GM12801 (cell line): ENCODE measurements around the gene BRI3.

Source experiments
- CTCF ChIP-seq: IDR thresholded peaks from one replicate; pipeline ENCODE4 v1.5.1; 2011; ENCODE audit warnings: control low read depth; ENCODE audit not compliant: insufficient read length; ENCODE audit errors: extremely low read depth

The BRI3 gene

GRCh38 chr7:98334081-98334480 is 52.6 kb downstream of the BRI3 start:
- TF ChIP-seq CTCF: no peak

- no peak for TF ChIP-seq CTCF
These were observed 54.0 kb downstream of the BRI3 start for GRCh38 chr7:98335411-98335977.

GRCh38 chr7:98338441-98338840 is 57.0 kb downstream of the BRI3 start:
- no peak for TF ChIP-seq CTCF

DNA sequence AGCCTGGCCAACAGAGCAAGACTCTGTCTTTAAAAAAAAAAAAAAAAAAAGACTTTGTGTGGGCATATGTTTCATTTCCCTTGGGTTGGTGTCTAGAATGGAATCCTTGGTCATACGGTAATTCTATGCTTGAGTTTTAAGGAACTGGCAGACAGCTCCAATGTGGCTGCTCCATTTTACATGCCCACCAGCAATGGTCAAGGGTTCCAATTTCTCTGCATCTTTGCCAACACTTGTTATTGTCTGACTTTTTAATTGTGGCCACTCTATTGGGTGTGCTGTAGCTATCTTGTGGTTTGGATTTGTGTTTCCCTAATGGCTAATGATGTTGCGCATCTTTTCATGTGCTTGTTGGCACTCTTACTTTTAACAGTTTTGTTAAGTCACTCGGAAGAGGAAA is 57.6 kb downstream of the BRI3 start:
- no peak for TF ChIP-seq CTCF

GRCh38 chr7:98341106-98341505 is 59.6 kb downstream of the BRI3 start:
- TF ChIP-seq CTCF: no peak
